K562 (cell line): Measurements from ENCODE around the gene TKT. TPM values are rescaled to one million over a fixed set of nuclear protein-coding genes. Genes with fewer than 3 reads are reported as not detected.

Experiments
- ADNP ChIP-seq: fragments of 200-800 bp; sonication (Bioruptor generic); IDR thresholded peaks from 2 replicates; pipeline ENCODE4 v1.6.1; 2016; ENCODE audit warnings: missing genetic modification characterization, missing compliant biosample characterization
- ARID3A ChIP-seq: IDR thresholded peaks from 2 replicates; pipeline ENCODE4 v1.6.1; 2012; ENCODE audit warnings: low read depth, low read length, improper control_type of control experiment, borderline replicate concordance
- ARID3B ChIP-seq: fragments of 250-450 bp; sonication (Bioruptor Pico); IDR thresholded peaks from 2 replicates; pipeline ENCODE4 v1.4.0; 2020; ENCODE audit warnings: borderline replicate concordance
- BCOR ChIP-seq: fragments of 450-650 bp; IDR thresholded peaks from 2 replicates; pipeline ENCODE4 v1.6.1; 2016
- E2F8 ChIP-seq: fragments of 450-650 bp; IDR thresholded peaks from 2 replicates; pipeline ENCODE4 v1.7.1; 2018; ENCODE audit warnings: mild to moderate bottlenecking, low read depth; ENCODE audit not compliant: partially characterized antibody
- FOS ChIP-seq: IDR thresholded peaks from 3 replicates; pipeline ENCODE4 v1.6.1; 2011; ENCODE audit not compliant: insufficient read length; ENCODE audit errors: extremely low read depth
- HMG20A ChIP-seq: fragments of 450-650 bp; formaldehyde crosslinking; conservative IDR thresholded peaks from 2 replicates; pipeline ENCODE4 v1.4.0; 2020; ENCODE audit warnings: mild to moderate bottlenecking, mixed read lengths
- HNRNPH1 ChIP-seq: fragments of 200-400 bp; formaldehyde crosslinking; optimal IDR thresholded peaks from 2 replicates; pipeline ENCODE3; 2017; ENCODE audit warnings: low read depth, mild to moderate bottlenecking, low read length, moderate library complexity
- KAT2B ChIP-seq: IDR thresholded peaks from one replicate; pipeline ENCODE4 v1.6.1; 2012; ENCODE audit warnings: low read depth, mild to moderate bottlenecking, control low read depth, inconsistent platforms, low read length, moderate library complexity
- MYBL2 ChIP-seq, 2 experiments: fragments of 450-650 bp in 1 of 2; sonication (generic) in 1 of 2; formaldehyde crosslinking in 1 of 2; IDR thresholded peaks; 2 replicates each; pipeline versions ENCODE4 v1.6.1 to v1.8.1; 2017 to 2022; ENCODE audit warnings: borderline replicate concordance in 1 of 2, inconsistent platforms in 1 of 2, low read depth in 1 of 2, mild to moderate bottlenecking in 1 of 2, missing genetic modification reagents in 1 of 2, moderate library complexity in 1 of 2
- RBM22 ChIP-seq: fragments of 200-400 bp; formaldehyde crosslinking; IDR thresholded peaks from 2 replicates; pipeline ENCODE4 v1.6.1; 2018; ENCODE audit warnings: low read length, low read depth; ENCODE audit not compliant: poor library complexity, severe bottlenecking
- RFX5 ChIP-seq: IDR thresholded peaks from 2 replicates; pipeline ENCODE4 v1.6.1; 2011; ENCODE audit warnings: low read depth, mild to moderate bottlenecking, improper control_type of control experiment, low read length
- STAG1 ChIP-seq: sonication (generic); formaldehyde crosslinking; IDR thresholded peaks from 2 replicates; pipeline ENCODE4 v1.5.0; 2020; ENCODE audit warnings: missing genetic modification reagents, borderline replicate concordance
- XRCC4 ChIP-seq: IDR thresholded peaks from one replicate; pipeline ENCODE4 v1.6.1; 2011; ENCODE audit not compliant: insufficient read depth, insufficient read length; ENCODE audit errors: extremely low read depth
- ZBTB34 ChIP-seq: fragments of 250-450 bp; sonication (Bioruptor Pico); IDR thresholded peaks from 2 replicates; pipeline ENCODE4 v1.8.0; 2021; ENCODE audit warnings: mild to moderate bottlenecking, moderate library complexity
- ZNF253 ChIP-seq: fragments of 250-450 bp; sonication (Bioruptor Pico); conservative IDR thresholded peaks from 2 replicates; pipeline ENCODE4 v1.6.1; 2021; ENCODE audit warnings: mild to moderate bottlenecking
- ZNF436 ChIP-seq: fragments of 250-450, 450-650 bp; sonication (Bioruptor Pico); formaldehyde crosslinking; IDR thresholded peaks from 2 replicates; pipeline ENCODE4 v1.7.0; 2020; ENCODE audit warnings: mild to moderate bottlenecking
- ZNF766 ChIP-seq: fragments of 200-800 bp; sonication (Bioruptor generic); conservative IDR thresholded peaks from 2 replicates; pipeline ENCODE4 v1.6.1; 2016; ENCODE audit warnings: missing genetic modification characterization, missing compliant biosample characterization
- polyA plus RNA-seq, 8 experiments: library from polyadenylated mRNA; depleted of rRNA in 4 of 8; stranded (reverse) in 5 of 8; unstranded in 3 of 8; fragments of >200 nt; fragmentation: Nextera tagmentation in 2 of 8; fragmentation: Illumina TruSeq in 1 of 8; extraction: Ambion mirVana in 2 of 8; extraction: Trizol in 1 of 8; gene quantifications; 2 replicates each; pipeline versions ENCODE4 v1.2.1 to v1.2.3, GENCODE V29; 2011 to 2014; ENCODE audit warnings: inconsistent platforms in 1 of 8, missing spikeins in 1 of 8
- total RNA-seq, 7 experiments: library from RNA; depleted of rRNA in 6 of 7; stranded (reverse); fragments of >200 nt in 6 of 7; fragmentation: Illumina TruSeq in 2 of 7; extraction: Trizol in 2 of 7; gene quantifications; 2 replicates each; pipeline versions ENCODE4 v1.2.1 to v1.2.3, GENCODE V29; 2011 to 2021; ENCODE audit warnings: low replicate concordance in 1 of 7
- TF ChIP-seq, protein P1 (sequence below): fragments of 250-450 bp; sonication (Bioruptor Pico); IDR thresholded peaks from 2 replicates; pipeline ENCODE4 v1.6.1; 2021; ENCODE audit warnings: mild to moderate bottlenecking

TKT gene
- total and polyA plus RNA-seq, 9 of the 15 experiments (the other 6 are each of a cell fraction or from before 2014, with no cell fraction given) = 58.1 to 401 (median 187) TPM

DNA sequence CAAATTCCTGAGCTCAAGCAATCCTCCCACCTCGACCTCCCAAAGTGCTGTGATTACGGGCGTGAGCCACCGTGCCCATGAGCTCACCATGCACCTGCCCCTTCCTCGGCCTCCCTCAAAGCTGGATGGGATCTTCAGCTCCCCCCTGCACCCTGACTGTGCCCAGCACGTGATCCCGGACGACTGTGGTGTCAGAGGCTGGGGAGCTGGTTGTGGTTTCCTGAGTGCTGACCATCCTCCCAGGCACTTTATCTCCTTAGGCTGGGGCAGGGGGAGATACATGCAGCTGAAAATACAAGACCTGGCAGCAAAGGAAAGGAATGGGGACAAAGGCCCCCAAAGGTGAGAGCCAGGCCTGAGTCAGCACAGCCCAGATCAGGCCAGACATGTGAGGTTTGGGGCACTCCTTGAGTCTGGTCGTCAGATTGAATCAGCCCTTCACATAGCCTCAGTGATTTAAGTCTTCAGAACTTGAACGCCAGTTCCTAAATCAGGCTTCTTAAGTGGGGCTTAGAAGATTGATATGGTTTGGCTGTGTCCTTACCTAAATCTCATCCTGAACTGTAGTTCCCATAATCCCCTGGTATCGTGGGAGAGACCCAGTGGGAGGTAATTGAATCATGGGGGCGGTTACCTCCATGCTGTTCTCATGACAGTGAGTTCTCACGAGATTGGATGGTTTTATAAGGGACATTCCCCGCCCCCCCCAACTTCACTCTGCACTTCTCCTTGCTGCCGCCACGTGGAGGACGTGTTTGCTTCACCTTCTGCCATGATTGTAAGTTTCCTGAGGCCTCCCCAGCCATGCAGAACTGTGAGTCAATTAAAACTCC, 59.0 kb downstream of the TKT start (continued):
- TF ChIP-seq E2F8 (no peak), ZNF436 (CRISPR knock-in tag) (no peak), ZNF766 (no peak), HNRNPH1 (no peak), ARID3A (peak; percentile 52; the same call in 1 of the 2 replicates), ZNF253 (CRISPR knock-in tag) (no peak), ARID3B (no peak), RBM22 (no peak), MYBL2 (IDR thresholded peaks at IDR 0.05; ENCODE audit: low read depth) (no peak), MYBL2 (CRISPR knock-in tag; IDR thresholded peaks at IDR 0.05; ENCODE audit: borderline replicate concordance) (no peak), ADNP (no peak), FOS (no peak), BCOR (no peak), KAT2B (no peak), ZBTB34 (no peak), RFX5 (no peak), STAG1 (CRISPR knock-in tag) (no peak), HMG20A (CRISPR knock-in tag) (no peak), XRCC4 (no peak)
- TF ChIP-seq, protein P1, sequence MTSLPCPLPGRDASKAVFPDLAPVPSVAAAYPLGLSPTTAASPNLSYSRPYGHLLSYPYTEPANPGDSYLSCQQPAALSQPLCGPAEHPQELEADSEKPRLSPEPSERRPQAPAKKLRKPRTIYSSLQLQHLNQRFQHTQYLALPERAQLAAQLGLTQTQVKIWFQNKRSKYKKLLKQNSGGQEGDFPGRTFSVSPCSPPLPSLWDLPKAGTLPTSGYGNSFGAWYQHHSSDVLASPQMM (CRISPR knock-in tag) = no peak
